B cell (primary cell): ENCODE results near the gene PLN. TPM values are rescaled to one million over a fixed set of nuclear protein-coding genes. Genes with fewer than 3 reads are reported as not detected.

Experiments
- ATAC-seq: fragments of 200-7000 bp; cut with Tn5 transposase; one replicate; pipeline ENCODE4 v1.10.0; 2021; ENCODE audit warnings: low read depth, mild to moderate bottlenecking, moderate number of reproducible peaks, moderate library complexity
- CTCF ChIA-PET: fragments of 350-600 bp; sonication (Branson Sonifier 250); formaldehyde crosslinking; loops from one replicate; lab custom pipeline; 2021; ENCODE audit warnings: antibody characterized with exemption, inconsistent platforms; lab: Charles Lee
- POLR2A ChIA-PET: fragments of 350-600 bp; sonication (Branson Sonifier 250); formaldehyde crosslinking; loops from one replicate; lab custom pipeline; 2021; ENCODE audit warnings: antibody characterized with exemption; lab: Charles Lee
- DNase-seq: peaks from one replicate; pipeline ENCODE4 v3.0.0; 2013
- H2AFZ ChIP-seq: 2 replicates; pipeline ENCODE4 v1.6.1; 2012; ENCODE audit warnings: mild to moderate bottlenecking, low read depth, low read length; ENCODE audit not compliant: insufficient read depth, poor library complexity, severe bottlenecking
- H3K27ac ChIP-seq, 2 donors: 1 replicate in 1 of 2; 2 replicates in 1 of 2; pipeline ENCODE4 v1.5.1; 2012 to 2013; ENCODE audit warnings: low read length in 2 of 2, mild to moderate bottlenecking in 2 of 2, moderate library complexity in 1 of 2
- H3K27me3 ChIP-seq, 4 experiments: fragments of 200-600 bp in 1 of 4; sonication (generic) in 1 of 4; replicated peaks in 1 of 4; 1 replicate in 2 of 4; 2 replicates in 2 of 4; pipeline versions ENCODE4 v1.6.1 to v1.7.0; 2013 to 2016; ENCODE audit warnings: low read length in 3 of 4, mild to moderate bottlenecking in 2 of 4, mixed read lengths in 1 of 4, moderate library complexity in 1 of 4; ENCODE audit not compliant: insufficient read depth in 4 of 4, control insufficient read depth in 3 of 4; ENCODE audit errors: control extremely low read depth in 1 of 4
- H3K36me3 ChIP-seq, 2 experiments: replicated peaks in 1 of 2; 1 replicate in 1 of 2; 2 replicates in 1 of 2; pipeline versions ENCODE4 v1.6.1 to v1.7.1; 2013; ENCODE audit warnings: low read length in 1 of 2; ENCODE audit not compliant: insufficient read depth in 2 of 2, control insufficient read depth in 1 of 2; ENCODE audit errors: control extremely low read depth in 1 of 2, extremely low read depth in 1 of 2
- H3K4me1 ChIP-seq, 2 donors: fragments of 200-600 bp in 1 of 2; sonication (generic) in 1 of 2; 1 replicate in 1 of 2; 2 replicates in 1 of 2; pipeline versions ENCODE4 v1.5.1 to v1.6.1; 2013 to 2017; ENCODE audit warnings: low read length in 2 of 2; ENCODE audit not compliant: control insufficient read depth in 2 of 2, insufficient read depth in 2 of 2
- H3K4me2 ChIP-seq: replicated peaks from 2 replicates; pipeline ENCODE3; 2012; ENCODE audit warnings: mild to moderate bottlenecking, low read depth, low read length; ENCODE audit not compliant: poor library complexity, severe bottlenecking
- H3K4me3 ChIP-seq, 5 experiments: fragments of 200-600 bp in 1 of 5; sonication (generic) in 1 of 5; 1 replicate in 3 of 5; 2 replicates in 2 of 5; pipeline versions ENCODE4 v1.5.1 to v1.7.0; 2011 to 2016; ENCODE audit warnings: low read length in 4 of 5, mild to moderate bottlenecking in 4 of 5, low read depth in 2 of 5, control low read depth in 1 of 5, moderate library complexity in 1 of 5; ENCODE audit not compliant: insufficient read depth in 1 of 5; ENCODE audit errors: control extremely low read depth in 1 of 5, extremely low read depth in 1 of 5
- H3K79me2 ChIP-seq: fragments of 200-600 bp; sonication (generic); one replicate; pipeline ENCODE4 v1.6.0; 2016; ENCODE audit warnings: low read length; ENCODE audit not compliant: control insufficient read depth, insufficient read depth
- H3K9ac ChIP-seq: fragments of 200-600 bp; sonication (generic); 2 replicates; pipeline ENCODE4 v1.6.1; 2017; ENCODE audit warnings: mild to moderate bottlenecking, low read length, moderate library complexity
- H3K9me3 ChIP-seq, 3 donors: one replicate each; pipeline versions ENCODE4 v1.6.1 to v1.7.1; 2013; ENCODE audit warnings: low read length in 2 of 3; ENCODE audit not compliant: control insufficient read depth in 2 of 3, insufficient read depth in 1 of 3; ENCODE audit errors: control extremely low read depth in 1 of 3
- H4K20me1 ChIP-seq: 2 replicates; pipeline ENCODE4 v1.6.0; 2012; ENCODE audit warnings: mild to moderate bottlenecking, low read length; ENCODE audit not compliant: insufficient read depth, control insufficient read depth, poor library complexity, severe bottlenecking
- H3K27ac Mint-ChIP-seq: one replicate; pipeline ENCODE4 v1.8.0; 2021; ENCODE audit warnings: mixed read lengths
- H3K27me3 Mint-ChIP-seq: one replicate; pipeline ENCODE4 v1.8.0; 2021; ENCODE audit warnings: mixed read lengths
- H3K4me1 Mint-ChIP-seq: one replicate; pipeline ENCODE4 v1.8.0; 2021; ENCODE audit warnings: mixed read lengths
- H3K4me3 Mint-ChIP-seq: one replicate; pipeline ENCODE4 v1.8.0; 2021; ENCODE audit warnings: mixed read lengths
- H3K9me3 Mint-ChIP-seq: one replicate; pipeline ENCODE4 v1.8.0; 2022; ENCODE audit warnings: mixed read lengths; ENCODE audit not compliant: insufficient read depth
- EZH2 ChIP-seq: IDR thresholded peaks from 2 replicates; pipeline ENCODE4 v1.6.1; 2012; ENCODE audit warnings: borderline replicate concordance, low read depth, mild to moderate bottlenecking, moderate library complexity, low read length; ENCODE audit not compliant: insufficient read depth, poor library complexity, severe bottlenecking
- WGBS: methylation state at CpG from one replicate; pipeline ENCODE4 v1.1.5; 2013; ENCODE audit warnings: missing lambda C conversion rate; ENCODE audit not compliant: insufficient coverage; 5-methylcytosine and 5-hydroxymethylcytosine counted together
- intact Hi-C: fragments of 100-400 bp; cut with micrococcal nuclease; formaldehyde crosslinking; loops from one replicate; pipeline ENCODE4 v1.10.0; 2022
- polyA plus RNA-seq: library from polyadenylated mRNA; depleted of rRNA; stranded (reverse); fragments of >200 nt; gene quantifications from 2 replicates; pipeline ENCODE4 v1.2.3, GENCODE V29; 2012
- total RNA-seq, 2 donors: library from RNA; stranded (reverse); fragments of 120-200 nt in 1 of 2; gene quantifications; 1 replicate in 1 of 2; 2 replicates in 1 of 2; pipeline versions ENCODE4 v1.2.3 to v1.2.4, GENCODE V29; 2013 to 2022
- TF ChIP-seq, protein P1 (sequence below): fragments of 200-600 bp; IDR thresholded peaks from one replicate; pipeline ENCODE4 v1.8.0; 2022; ENCODE audit warnings: antibody characterized with exemption, mild to moderate bottlenecking

The PLN gene
- total and polyA plus RNA-seq, 2 donors (not counting 1 experiment from before 2014, with no cell fraction given) = not detected

DNA sequence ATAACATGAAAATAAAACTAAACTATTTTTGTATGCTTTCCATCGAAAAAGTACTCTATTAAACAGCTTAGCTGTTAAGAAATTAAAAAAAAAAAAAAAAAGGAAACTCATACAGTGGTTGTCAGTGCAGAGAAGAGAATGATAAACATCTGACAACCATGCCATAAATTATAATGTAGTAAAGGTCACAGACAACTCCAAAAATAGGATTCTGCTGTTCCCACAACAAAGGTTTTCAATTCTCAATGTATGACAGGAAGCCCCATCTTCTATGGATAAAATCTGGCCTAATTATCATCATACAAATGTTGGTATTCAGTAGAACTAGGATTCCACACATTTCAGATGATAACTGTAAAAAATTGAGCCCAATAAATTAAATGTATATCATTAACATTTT, 5.0 kb downstream of the PLN start:
- Histone ChIP-seq H3K4me2 (no peak overlapping the region), H3K9ac (no peak overlapping the region), H2AFZ (no peak overlapping the region), H3K4me1 (no peaks in the 10 kb centered on the region), H3K36me3 (no peaks in the 10 kb centered on the region), H4K20me1 (no peaks in the 10 kb centered on the region), H3K4me3 (no peak overlapping the region), H3K9me3 (no peaks in the 10 kb centered on the region), H3K27me3 (no peaks in the 10 kb centered on the region), H3K79me2 (no peaks in the 10 kb centered on the region), H3K27ac (no peak overlapping the region)
- Mint-ChIP-seq H3K4me1 (no peaks in the 10 kb centered on the region), H3K4me3 (no peak overlapping the region), H3K27me3 (no peaks in the 10 kb centered on the region), H3K9me3 (no peaks in the 10 kb centered on the region), H3K27ac (no peak overlapping the region)
- ChIA-PET CTCF (interaction anchor here (0.7 to 1.4 kb wide), 2 partner anchors 12 to 1499 kb away, joined by 4 to 5 read pairs; no protein-coding TSS in a partner anchor), POLR2A (no interaction called here)
- DNase-seq (no peak), ATAC-seq (no peak)
- WGBS = no CpG with 5 or more reads among the region's 1 CpG
- intact Hi-C loops = no loop called here
- TF ChIP-seq, protein P1, sequence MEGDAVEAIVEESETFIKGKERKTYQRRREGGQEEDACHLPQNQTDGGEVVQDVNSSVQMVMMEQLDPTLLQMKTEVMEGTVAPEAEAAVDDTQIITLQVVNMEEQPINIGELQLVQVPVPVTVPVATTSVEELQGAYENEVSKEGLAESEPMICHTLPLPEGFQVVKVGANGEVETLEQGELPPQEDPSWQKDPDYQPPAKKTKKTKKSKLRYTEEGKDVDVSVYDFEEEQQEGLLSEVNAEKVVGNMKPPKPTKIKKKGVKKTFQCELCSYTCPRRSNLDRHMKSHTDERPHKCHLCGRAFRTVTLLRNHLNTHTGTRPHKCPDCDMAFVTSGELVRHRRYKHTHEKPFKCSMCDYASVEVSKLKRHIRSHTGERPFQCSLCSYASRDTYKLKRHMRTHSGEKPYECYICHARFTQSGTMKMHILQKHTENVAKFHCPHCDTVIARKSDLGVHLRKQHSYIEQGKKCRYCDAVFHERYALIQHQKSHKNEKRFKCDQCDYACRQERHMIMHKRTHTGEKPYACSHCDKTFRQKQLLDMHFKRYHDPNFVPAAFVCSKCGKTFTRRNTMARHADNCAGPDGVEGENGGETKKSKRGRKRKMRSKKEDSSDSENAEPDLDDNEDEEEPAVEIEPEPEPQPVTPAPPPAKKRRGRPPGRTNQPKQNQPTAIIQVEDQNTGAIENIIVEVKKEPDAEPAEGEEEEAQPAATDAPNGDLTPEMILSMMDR = no peak
- TF ChIP-seq EZH2 = no peak

- H3K36me3 ChIP-seq = no peaks in the 10 kb centered on the region
- H3K4me3 ChIP-seq = no peak overlapping the region
- intact Hi-C loops = no loop called here
- no peaks in the 10 kb centered on the region for H4K20me1 ChIP-seq
- H3K9me3 ChIP-seq = no peaks in the 10 kb centered on the region
- H3K4me3 Mint-ChIP-seq = no peak overlapping the region
- H3K4me1 ChIP-seq = peaks cover 0 to 5% of the 10 kb centered on the region in 2 donors
- ChIA-PET POLR2A (no interaction called here), CTCF (no interaction called here)
- H3K27me3 ChIP-seq = no peaks in the 10 kb centered on the region
- no peak overlapping the region for H3K27ac Mint-ChIP-seq
- no peak overlapping the region for H3K9ac ChIP-seq
- WGBS = no CpG with 5 or more reads among the region's 1 CpG
- no peak overlapping the region for H3K4me2 ChIP-seq
- H2AFZ ChIP-seq = no peak overlapping the region
- TF ChIP-seq, protein P1 = no peak
- TF ChIP-seq EZH2 = no peak
- H3K9me3 Mint-ChIP-seq = no peaks in the 10 kb centered on the region
- H3K27ac ChIP-seq = no peak overlapping the region
- no peaks in the 10 kb centered on the region for H3K27me3 Mint-ChIP-seq
- H3K4me1 Mint-ChIP-seq = peaks cover 10% of the 10 kb centered on the region
- ATAC-seq = no peak
- DNase-seq = no peak
- H3K79me2 ChIP-seq = no peaks in the 10 kb centered on the region
Observed at GRCh38 chr6:118554698-118555097, 6.6 kb downstream of the PLN start.
